ENCODE measurements around the gene ATP5ME. TPM values are rescaled to one million over a fixed set of nuclear protein-coding genes. Genes with fewer than 3 reads are reported as not detected.

Gene ATP5ME
- polyA plus RNA-seq, 1 of the 3 experiments (the other 2 are of a cell fraction) = 1,185 TPM

DNA sequence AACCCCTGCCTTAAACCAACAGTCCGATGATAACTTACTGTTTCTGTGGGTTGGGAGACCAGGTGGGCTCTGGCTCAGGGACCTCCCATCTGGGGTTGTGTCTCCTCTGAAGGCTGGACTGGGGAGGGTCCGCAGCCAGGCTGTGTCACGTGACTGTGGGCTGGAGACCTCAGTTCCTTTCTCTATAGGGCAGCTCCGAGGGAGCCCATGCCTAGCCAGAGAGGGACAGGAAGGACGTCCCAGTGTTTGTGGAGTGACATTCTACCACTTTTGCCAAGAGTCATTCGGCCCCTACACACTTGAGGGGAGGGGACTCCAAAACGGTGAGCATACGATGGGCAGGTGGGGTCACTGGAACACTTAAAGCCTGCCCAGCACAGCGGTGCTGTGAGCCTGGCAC, 36.0 kb upstream of the ATP5ME start:
- CTCF ChIA-PET = interaction anchor here (0.6 to 1.9 kb wide), 3 partner anchors 26 to 107 kb away, joined by 4 to 9 read pairs (median 5); no protein-coding TSS in a partner anchor
- 92% methylated on average over 5 of the region's 9 CpGs for WGBS (ENCODE audit: low lambda C conversion rate)
- Histone ChIP-seq H3K4me3 (ENCODE audit: low read depth in 2 of 2, low read length in 1 of 2) (no peak overlapping the region), H4K20me1 (ENCODE audit: insufficient read depth) (peaks cover 72% of the 10 kb centered on the region), H3K9me2 (no peaks in the 10 kb centered on the region), H3K9ac (no peak overlapping the region), H3K9me3 (no peaks in the 10 kb centered on the region), H2AFZ (ENCODE audit: low read depth) (no peak overlapping the region), H3K27ac (ENCODE audit: low read depth in 2 of 2, low read length in 1 of 2) (no peak overlapping the region), H3K27me3 (ENCODE audit: insufficient read depth) (no peaks in the 10 kb centered on the region), H3K79me2 (ENCODE audit: insufficient read depth) (peaks cover 90% of the 10 kb centered on the region), H3F3A (replicated peaks; ENCODE audit: insufficient read depth) (peaks cover 3% of the 10 kb centered on the region), H3K36me3 (replicated peaks in 1 of 2; ENCODE audit: control insufficient read depth in 1 of 2, insufficient read depth in 2 of 2, low read length in 1 of 2) (peaks cover 4 to 10% of the 10 kb centered on the region in 2 experiments), H3K4me1 (ENCODE audit: control insufficient read depth in 1 of 2, insufficient read depth in 2 of 2, low read depth in 1 of 2, low read length in 1 of 2) (peaks cover 0 to 25% of the 10 kb centered on the region in 2 experiments; a peak in 2 of 4 replicates), H3K4me2 (no peak overlapping the region)
- DNase-seq = no peak
- TF ChIP-seq SMC3 (IDR thresholded peaks at IDR 0.05; ENCODE audit: low read depth, low read length) (no peak), JUND (IDR thresholded peaks at IDR 0.05) (no peak), NFIC (IDR thresholded peaks at IDR 0.05; ENCODE audit: borderline replicate concordance) (no peak)
- TF ChIP-seq, protein P1, sequence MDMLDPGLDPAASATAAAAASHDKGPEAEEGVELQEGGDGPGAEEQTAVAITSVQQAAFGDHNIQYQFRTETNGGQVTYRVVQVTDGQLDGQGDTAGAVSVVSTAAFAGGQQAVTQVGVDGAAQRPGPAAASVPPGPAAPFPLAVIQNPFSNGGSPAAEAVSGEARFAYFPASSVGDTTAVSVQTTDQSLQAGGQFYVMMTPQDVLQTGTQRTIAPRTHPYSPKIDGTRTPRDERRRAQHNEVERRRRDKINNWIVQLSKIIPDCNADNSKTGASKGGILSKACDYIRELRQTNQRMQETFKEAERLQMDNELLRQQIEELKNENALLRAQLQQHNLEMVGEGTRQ (IDR thresholded peaks at IDR 0.05; ENCODE audit: borderline replicate concordance, low read depth, low read length) = no peak
- POLR2A ChIA-PET = interaction anchor here (1.4 kb wide), 1 partner anchor 26 kb away, joined by 4 read pairs; no protein-coding TSS in a partner anchor

DNA sequence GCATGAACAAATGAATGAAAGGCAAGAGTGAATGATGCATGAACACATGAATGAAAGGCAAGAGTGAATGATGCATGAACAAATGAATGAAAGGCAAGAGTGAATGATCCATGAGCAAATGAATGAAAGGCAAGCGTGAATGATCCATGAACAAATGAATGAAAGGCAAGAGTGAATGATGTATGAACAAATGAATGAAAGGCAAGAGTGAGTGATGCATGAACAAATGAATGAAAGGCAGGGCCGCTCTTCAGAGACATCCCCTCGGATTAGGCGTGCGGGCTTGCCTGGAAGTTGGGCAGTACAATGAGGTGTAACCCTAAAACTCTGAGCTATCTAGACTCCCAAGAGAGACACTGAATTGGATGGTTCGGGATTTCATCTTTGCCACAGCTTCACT, 35.3 kb upstream of the ATP5ME start:
- peaks cover 0 to 25% of the 10 kb centered on the region in 2 experiments; a peak in 2 of 4 replicates for H3K4me1 ChIP-seq (ENCODE audit: control insufficient read depth in 1 of 2, insufficient read depth in 2 of 2, low read depth in 1 of 2, low read length in 1 of 2)
- WGBS (ENCODE audit: low lambda C conversion rate) = 96% methylated on average over 6 of the region's 6 CpGs
- peaks cover 83% of the 10 kb centered on the region for H3K79me2 ChIP-seq (ENCODE audit: insufficient read depth)
- no peaks in the 10 kb centered on the region for H3K9me2 ChIP-seq
- CTCF ChIA-PET = interaction anchor here (0.6 to 1.9 kb wide), 2 partner anchors 25 to 107 kb away, joined by 4 to 9 read pairs; no protein-coding TSS in a partner anchor
- DNase-seq = no peak
- no peak overlapping the region for H2AFZ ChIP-seq (ENCODE audit: low read depth)
- H3K4me3 ChIP-seq (ENCODE audit: low read depth in 2 of 2, low read length in 1 of 2) = no peak overlapping the region
- peaks cover 3% of the 10 kb centered on the region for H3F3A ChIP-seq (replicated peaks; ENCODE audit: insufficient read depth)
- TF ChIP-seq, protein P2, sequence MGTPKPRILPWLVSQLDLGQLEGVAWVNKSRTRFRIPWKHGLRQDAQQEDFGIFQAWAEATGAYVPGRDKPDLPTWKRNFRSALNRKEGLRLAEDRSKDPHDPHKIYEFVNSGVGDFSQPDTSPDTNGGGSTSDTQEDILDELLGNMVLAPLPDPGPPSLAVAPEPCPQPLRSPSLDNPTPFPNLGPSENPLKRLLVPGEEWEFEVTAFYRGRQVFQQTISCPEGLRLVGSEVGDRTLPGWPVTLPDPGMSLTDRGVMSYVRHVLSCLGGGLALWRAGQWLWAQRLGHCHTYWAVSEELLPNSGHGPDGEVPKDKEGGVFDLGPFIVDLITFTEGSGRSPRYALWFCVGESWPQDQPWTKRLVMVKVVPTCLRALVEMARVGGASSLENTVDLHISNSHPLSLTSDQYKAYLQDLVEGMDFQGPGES (IDR thresholded peaks at IDR 0.05; ENCODE audit: low read depth, low read length) = no peak
- TF ChIP-seq GATA2 (CRISPR knock-in tag; IDR thresholded peaks at IDR 0.05) (no peak), CHD2 (IDR thresholded peaks at IDR 0.05; ENCODE audit: low read length, partially characterized antibody) (no peak)
- no peaks in the 10 kb centered on the region for H3K9me3 ChIP-seq
- H3K27ac ChIP-seq (ENCODE audit: low read depth in 2 of 2, low read length in 1 of 2) = no peak overlapping the region
- POLR2A ChIA-PET = no interaction called here
- no peaks in the 10 kb centered on the region for H3K27me3 ChIP-seq (ENCODE audit: insufficient read depth)
- H3K9ac ChIP-seq = no peak overlapping the region
- peaks cover 64% of the 10 kb centered on the region for H4K20me1 ChIP-seq (ENCODE audit: insufficient read depth)
- no peak overlapping the region for H3K4me2 ChIP-seq
- H3K36me3 ChIP-seq (replicated peaks in 1 of 2; ENCODE audit: control insufficient read depth in 1 of 2, insufficient read depth in 2 of 2, low read length in 1 of 2) = peaks cover 4 to 8% of the 10 kb centered on the region in 2 experiments

DNA sequence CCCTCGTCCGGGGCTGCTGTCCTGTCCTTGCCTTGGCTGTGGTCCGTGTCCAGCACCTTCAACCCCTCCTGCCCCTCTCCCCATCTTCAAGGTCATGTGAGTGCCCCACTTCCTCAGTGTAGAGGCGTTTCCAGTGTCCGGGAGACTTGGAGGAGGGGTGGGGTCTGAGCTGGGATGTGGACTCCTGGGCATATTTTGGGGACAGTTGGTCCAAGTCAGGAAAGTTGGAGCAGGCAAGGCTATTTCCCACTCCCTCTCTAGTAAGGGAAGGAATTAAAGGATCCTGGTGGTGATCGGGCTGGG, 34.5 kb upstream of the ATP5ME start:
- Histone ChIP-seq H4K20me1 (ENCODE audit: insufficient read depth) (peaks cover 56% of the 10 kb centered on the region), H3K9me3 (no peaks in the 10 kb centered on the region), H3K79me2 (ENCODE audit: insufficient read depth) (peaks cover 75% of the 10 kb centered on the region), H3K9ac (no peak overlapping the region), H3K36me3 (replicated peaks in 1 of 2; ENCODE audit: control insufficient read depth in 1 of 2, insufficient read depth in 2 of 2, low read length in 1 of 2) (peaks cover 4 to 7% of the 10 kb centered on the region in 2 experiments), H3K9me2 (no peaks in the 10 kb centered on the region), H3K27me3 (ENCODE audit: insufficient read depth) (no peaks in the 10 kb centered on the region), H3K4me3 (ENCODE audit: low read depth in 2 of 2, low read length in 1 of 2) (no peak overlapping the region; a peak in 2 of 4 replicates), H3K4me2 (peak overlapping the region; percentile 98), H3K4me1 (ENCODE audit: control insufficient read depth in 1 of 2, insufficient read depth in 2 of 2, low read depth in 1 of 2, low read length in 1 of 2) (peaks cover 0 to 25% of the 10 kb centered on the region in 2 experiments; a peak in 2 of 4 replicates), H2AFZ (ENCODE audit: low read depth) (no peak overlapping the region), H3F3A (replicated peaks; ENCODE audit: insufficient read depth) (peaks cover 3% of the 10 kb centered on the region), H3K27ac (ENCODE audit: low read depth in 2 of 2, low read length in 1 of 2) (no peak overlapping the region)
- no peak for DNase-seq
- 96% methylated on average over 5 of the region's 6 CpGs for WGBS (ENCODE audit: low lambda C conversion rate)
- ChIA-PET POLR2A (no interaction called here), CTCF (interaction anchor here (0.7 to 1.9 kb wide), 2 partner anchors 24 to 106 kb away, joined by 3 to 9 read pairs; no protein-coding TSS in a partner anchor)
- TF ChIP-seq FOXJ3 (CRISPR knock-in tag; IDR thresholded peaks at IDR 0.05) (no peak), SMC3 (IDR thresholded peaks at IDR 0.05; ENCODE audit: low read depth, low read length) (no peak), RXRA (IDR thresholded peaks at IDR 0.05; ENCODE audit: borderline replicate concordance, low read depth) (no peak), RCOR1 (IDR thresholded peaks at IDR 0.05; ENCODE audit: low read length) (no peak), FOXM1 (IDR thresholded peaks at IDR 0.05; ENCODE audit: low read depth) (no peak), ELF1 (IDR thresholded peaks at IDR 0.05) (no peak), FOSL2 (IDR thresholded peaks at IDR 0.05; ENCODE audit: borderline replicate concordance, low read depth) (no peak), RAD21 (IDR thresholded peaks at IDR 0.05; ENCODE audit: low read length) (no peak), NRF1 (IDR thresholded peaks at IDR 0.05; ENCODE audit: low read depth, low read length) (no peak), SIN3A (IDR thresholded peaks at IDR 0.05; ENCODE audit: borderline replicate concordance, low read depth, low read length) (no peak)
- TF ChIP-seq, protein P3, sequence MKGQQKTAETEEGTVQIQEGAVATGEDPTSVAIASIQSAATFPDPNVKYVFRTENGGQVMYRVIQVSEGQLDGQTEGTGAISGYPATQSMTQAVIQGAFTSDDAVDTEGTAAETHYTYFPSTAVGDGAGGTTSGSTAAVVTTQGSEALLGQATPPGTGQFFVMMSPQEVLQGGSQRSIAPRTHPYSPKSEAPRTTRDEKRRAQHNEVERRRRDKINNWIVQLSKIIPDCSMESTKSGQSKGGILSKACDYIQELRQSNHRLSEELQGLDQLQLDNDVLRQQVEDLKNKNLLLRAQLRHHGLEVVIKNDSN (IDR thresholded peaks at IDR 0.05; ENCODE audit: borderline replicate concordance, low read depth) = no peak
- TF ChIP-seq, protein P1 (IDR thresholded peaks at IDR 0.05; ENCODE audit: borderline replicate concordance, low read depth, low read length) = no peak
- TF ChIP-seq, protein P2 (IDR thresholded peaks at IDR 0.05; ENCODE audit: low read depth, low read length) = no peak

Measured in SK-N-SH (cell line).